NCI-H345 treated with DMSO at 0.1 percent for 48 hours (cell line): ENCODE data around the gene RS1.

ENCODE experiments used
- DNase-seq: peaks from one replicate; lab custom pipeline; 2025; ENCODE audit not compliant: unreplicated experiment; lab: John Stamatoyannopoulos, UW

RS1 gene

GRCh38 chrX:18668071-18668835 lies 3.7 kb downstream of the RS1 start:
- peak; percentile 82 for DNase-seq

- DNase-seq = no peak
Measured at GRCh38 chrX:18666614-18667013, 5.3 kb downstream of the RS1 start.

GRCh38 chrX:18664947-18665346 lies 7.0 kb downstream of the RS1 start:
- no peak for DNase-seq

- no peak for DNase-seq
Measured at GRCh38 chrX:18661273-18661672, 10.6 kb downstream of the RS1 start.

GRCh38 chrX:18654875-18655836 lies 16.8 kb downstream of the RS1 start:
- peak; percentile 15 for DNase-seq

- DNase-seq = no peak
Measured at GRCh38 chrX:18652636-18653035, 19.3 kb downstream of the RS1 start.

- no peak for DNase-seq
Measured at GRCh38 chrX:18650662-18651061, 21.2 kb downstream of the RS1 start.

GRCh38 chrX:18649498-18649951 lies 22.4 kb downstream of the RS1 start:
- no peak for DNase-seq

GRCh38 chrX:18647621-18648020 lies 24.3 kb downstream of the RS1 start:
- DNase-seq = no peak

- DNase-seq = no peak
Measured at GRCh38 chrX:18643853-18644252, 28.1 kb downstream of the RS1 start.

GRCh38 chrX:18643243-18643642 lies 28.7 kb downstream of the RS1 start:
- DNase-seq = no peak

- DNase-seq = no peak
Measured at GRCh38 chrX:18640686-18641085, 31.2 kb downstream of the RS1 start.

- DNase-seq = no peak
Measured at GRCh38 chrX:18639280-18639679, 32.6 kb downstream of the RS1 start.

- no peak for DNase-seq
Measured at GRCh38 chrX:18638398-18638797, 33.5 kb downstream of the RS1 start.

GRCh38 chrX:18630934-18631333 lies 41.0 kb downstream of the RS1 start:
- DNase-seq = no peak

- no peak for DNase-seq
Measured at GRCh38 chrX:18624599-18624998, 47.3 kb downstream of the RS1 start.

- DNase-seq = no peak
Measured at GRCh38 chrX:18620349-18620748, 51.6 kb downstream of the RS1 start.

GRCh38 chrX:18619288-18619687 lies 52.6 kb downstream of the RS1 start:
- no peak for DNase-seq

- peak; percentile 3 for DNase-seq
Measured at GRCh38 chrX:18617407-18617750, 54.5 kb downstream of the RS1 start.

GRCh38 chrX:18616688-18617406 lies 55.1 kb downstream of the RS1 start:
- DNase-seq = no peak

- no peak for DNase-seq
Measured at GRCh38 chrX:18613930-18614639, 57.8 kb downstream of the RS1 start.
